ENCODE measurements around the gene CD38. TPM values are rescaled to one million over a fixed set of nuclear protein-coding genes. Genes with fewer than 3 reads are reported as not detected.

CD38 gene
- total and polyA plus RNA-seq, 2 of the 13 experiments (the other 11 are each of a cell fraction or from before 2014, with no cell fraction given) = not detected

- WGBS (ENCODE audit: low lambda C conversion rate) = 26% methylated on average over 6 of the region's 6 CpGs
- BruUV-seq (replicated peaks) = no TSS peak
- no peak overlapping the region for H3K27ac ChIP-seq (ENCODE audit: extremely low read length, insufficient read depth, low read length)
- intact Hi-C loops (cut with micrococcal nuclease; ENCODE audit: unreplicated experiment) (no loop called here), in situ Hi-C loops (cut with HindIII; ENCODE audit: extremely low pct_ligation_motif_present, low pct_unique_long_range_greater_than_20kb) (no loop called here)
- FAIRE-seq (no peak), DNase-seq (ENCODE audit: low spot score) (no peak), ATAC-seq (no peak)
- H3K4me1 ChIP-seq (ENCODE audit: insufficient read depth, low read length) = no peaks in the 10 kb centered on the region
- TF ChIP-seq ATF4 (CRISPR knock-in tag; IDR thresholded peaks at IDR 0.05) (no peak), ZBTB21 (CRISPR knock-in tag; IDR thresholded peaks at IDR 0.05) (no peak), MTA1 (CRISPR knock-in tag; IDR thresholded peaks at IDR 0.05; ENCODE audit: borderline replicate concordance) (no peak), TCF12 (IDR thresholded peaks at IDR 0.05) (no peak), TCF12 (CRISPR knock-in tag; IDR thresholded peaks at IDR 0.05) (no peak)
- POLR2A ChIA-PET = no interaction called here
- CTCF ChIA-PET (ENCODE audit: low intra/inter-chr PET ratio, low total read pairs) = no interaction called here
- no peak overlapping the region for H2AFZ ChIP-seq (ENCODE audit: low read length)
- H3K9me3 ChIP-seq (ENCODE audit: low read length) = no peaks in the 10 kb centered on the region
- H3K4me2 ChIP-seq (ENCODE audit: low read depth, low read length) = no peak overlapping the region
- H3K9ac ChIP-seq (ENCODE audit: insufficient read depth, low read depth, low read length) = no peak overlapping the region
- no peak overlapping the region for H3K4me3 ChIP-seq (replicated peaks in 1 of 3; ENCODE audit: insufficient read depth in 1 of 3, low read depth in 2 of 3, low read length in 3 of 3)
- H3K36me3 ChIP-seq (replicated peaks in 1 of 2; ENCODE audit: control insufficient read depth in 1 of 2, insufficient read depth in 2 of 2, low read length in 2 of 2) = no peaks in the 10 kb centered on the region
- H3K27me3 ChIP-seq (ENCODE audit: control insufficient read depth in 1 of 2, insufficient read depth in 2 of 2, low read length in 2 of 2) = peaks cover 2 to 7% of the 10 kb centered on the region in 2 experiments; a peak in 2 of 5 replicates
- H4K20me1 ChIP-seq (ENCODE audit: insufficient read depth, low read length) = no peaks in the 10 kb centered on the region
- H3K79me2 ChIP-seq (ENCODE audit: insufficient read depth, low read length) = no peaks in the 10 kb centered on the region
Measured at GRCh38 chr4:15749001-15749400, 29.1 kb upstream of the CD38 start.

GRCh38 chr4:15751153-15751552 is 27.0 kb upstream of the CD38 start:
- BruUV-seq (replicated peaks) = no TSS peak
- ChIA-PET CTCF (ENCODE audit: low intra/inter-chr PET ratio, low total read pairs) (no interaction called here), POLR2A (no interaction called here)
- in situ Hi-C loops (cut with HindIII; ENCODE audit: extremely low pct_ligation_motif_present, low pct_unique_long_range_greater_than_20kb) = no loop called here
- no peaks in the 10 kb centered on the region for H4K20me1 ChIP-seq (ENCODE audit: insufficient read depth, low read length)
- H3K36me3 ChIP-seq (replicated peaks in 1 of 2; ENCODE audit: control insufficient read depth in 1 of 2, insufficient read depth in 2 of 2, low read length in 2 of 2) = no peaks in the 10 kb centered on the region
- H2AFZ ChIP-seq (ENCODE audit: low read length) = no peak overlapping the region
- FAIRE-seq (no peak), DNase-seq (ENCODE audit: low spot score) (no peak), ATAC-seq (no peak)
- no peaks in the 10 kb centered on the region for H3K79me2 ChIP-seq (ENCODE audit: insufficient read depth, low read length)
- H3K27me3 ChIP-seq (ENCODE audit: control insufficient read depth in 1 of 2, insufficient read depth in 2 of 2, low read length in 2 of 2) = peaks cover 2 to 7% of the 10 kb centered on the region in 2 experiments; a peak in 2 of 5 replicates
- H3K4me1 ChIP-seq (ENCODE audit: insufficient read depth, low read length) = no peaks in the 10 kb centered on the region
- no peak overlapping the region for H3K4me2 ChIP-seq (ENCODE audit: low read depth, low read length)
- 7% methylated on average over 2 of the region's 2 CpGs for WGBS (ENCODE audit: low lambda C conversion rate)
- H3K4me3 ChIP-seq (replicated peaks in 1 of 3; ENCODE audit: insufficient read depth in 1 of 3, low read depth in 2 of 3, low read length in 3 of 3) = no peak overlapping the region
- intact Hi-C loops (cut with micrococcal nuclease; ENCODE audit: unreplicated experiment) = no loop called here
- no peak overlapping the region for H3K9ac ChIP-seq (ENCODE audit: insufficient read depth, low read depth, low read length)
- no peaks in the 10 kb centered on the region for H3K9me3 ChIP-seq (ENCODE audit: low read length)
- no peak overlapping the region for H3K27ac ChIP-seq (ENCODE audit: extremely low read length, insufficient read depth, low read length)
- no peak for TF ChIP-seq MIER3 (CRISPR knock-in tag; IDR thresholded peaks at IDR 0.05; ENCODE audit: borderline replicate concordance)
- TF ChIP-seq REL (CRISPR knock-in tag; conservative IDR thresholded peaks at IDR 0.05) = no peak
- TF ChIP-seq MED8 (CRISPR knock-in tag; IDR thresholded peaks at IDR 0.05; ENCODE audit: insufficient replicate concordance) = no peak
- TF ChIP-seq CHD2 (IDR thresholded peaks at IDR 0.05; ENCODE audit: low read depth, low read length) = no peak
- no peak for TF ChIP-seq TP53 (CRISPR knock-in tag; conservative IDR thresholded peaks at IDR 0.05)
- TF ChIP-seq HCFC1 (IDR thresholded peaks at IDR 0.05; ENCODE audit: low read depth, low read length) = no peak
- no peak for TF ChIP-seq SAP130 (CRISPR knock-in tag; IDR thresholded peaks at IDR 0.05; ENCODE audit: low read depth)
- no peak for TF ChIP-seq CENPT (CRISPR knock-in tag; IDR thresholded peaks at IDR 0.05; ENCODE audit: low read depth)
- TF ChIP-seq ZNF451 (CRISPR knock-in tag; IDR thresholded peaks at IDR 0.05) = no peak
- no peak for TF ChIP-seq PHF21A (CRISPR knock-in tag; IDR thresholded peaks at IDR 0.05)
- TF ChIP-seq, protein P1, sequence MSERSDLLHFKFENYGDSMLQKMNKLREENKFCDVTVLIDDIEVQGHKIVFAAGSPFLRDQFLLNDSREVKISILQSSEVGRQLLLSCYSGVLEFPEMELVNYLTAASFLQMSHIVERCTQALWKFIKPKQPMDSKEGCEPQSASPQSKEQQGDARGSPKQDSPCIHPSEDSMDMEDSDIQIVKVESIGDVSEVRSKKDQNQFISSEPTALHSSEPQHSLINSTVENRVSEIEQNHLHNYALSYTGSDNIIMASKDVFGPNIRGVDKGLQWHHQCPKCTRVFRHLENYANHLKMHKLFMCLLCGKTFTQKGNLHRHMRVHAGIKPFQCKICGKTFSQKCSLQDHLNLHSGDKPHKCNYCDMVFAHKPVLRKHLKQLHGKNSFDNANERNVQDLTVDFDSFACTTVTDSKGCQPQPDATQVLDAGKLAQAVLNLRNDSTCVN (CRISPR knock-in tag; IDR thresholded peaks at IDR 0.05; ENCODE audit: borderline replicate concordance) = no peak
- no peak for TF ChIP-seq SATB2 (CRISPR knock-in tag; IDR thresholded peaks at IDR 0.05)
- no peak for TF ChIP-seq SOX6 (IDR thresholded peaks at IDR 0.05)
- TF ChIP-seq SOX6 (CRISPR knock-in tag; IDR thresholded peaks at IDR 0.05) = no peak
- no peak for TF ChIP-seq SIN3B (IDR thresholded peaks at IDR 0.05; ENCODE audit: low read length)
- no peak for TF ChIP-seq ZBTB7B (CRISPR knock-in tag; IDR thresholded peaks at IDR 0.05)
- TF ChIP-seq NFYC (CRISPR knock-in tag; IDR thresholded peaks at IDR 0.05) = no peak
